WTC11 (cell line): ENCODE results near the gene WNT8B. TPM values are rescaled to one million over a fixed set of nuclear protein-coding genes. Genes with fewer than 3 reads are reported as not detected.

Experiments
- ATAC-seq: fragments of 200-7000 bp; cut with Tn5 transposase; 2 replicates; pipeline ENCODE4 v1.10.0; 2021; ENCODE audit warnings: mild to moderate bottlenecking, moderate library complexity
- CTCF ChIA-PET: fragments of 300-600 bp; sonication (Branson Sonifier 250); formaldehyde crosslinking; loops from one replicate; lab custom pipeline; 2021; ENCODE audit warnings: antibody characterized with exemption; lab: Charles Lee
- POLR2A ChIA-PET: fragments of 350-600 bp; sonication (Branson Sonifier 250); formaldehyde crosslinking; loops from one replicate; lab custom pipeline; 2021; ENCODE audit warnings: antibody characterized with exemption; lab: Charles Lee
- DNase-seq: peaks from one replicate; pipeline ENCODE4 v3.0.0; 2021; ENCODE audit warnings: low spot score
- H3K27ac Mint-ChIP-seq: 2 replicates; pipeline ENCODE4 v1.8.0; 2021; ENCODE audit warnings: mixed read lengths
- H3K27me3 Mint-ChIP-seq: 2 replicates; pipeline ENCODE4 v1.8.0; 2021; ENCODE audit warnings: low read depth, mild to moderate bottlenecking, moderate library complexity, mixed read lengths
- H3K36me3 Mint-ChIP-seq: 2 replicates; pipeline ENCODE4 v1.8.0; 2021; ENCODE audit warnings: mixed read lengths
- H3K4me1 Mint-ChIP-seq: 2 replicates; pipeline ENCODE4 v1.8.0; 2022; ENCODE audit warnings: mixed read lengths
- H3K4me3 Mint-ChIP-seq: 2 replicates; pipeline ENCODE4 v1.8.0; 2021; ENCODE audit warnings: mild to moderate bottlenecking, moderate library complexity, mixed read lengths
- H3K9me3 Mint-ChIP-seq: 2 replicates; pipeline ENCODE4 v1.8.0; 2021; ENCODE audit warnings: mixed read lengths
- ATF1 ChIP-seq: sonication (generic); formaldehyde crosslinking; IDR thresholded peaks from 2 replicates; pipeline ENCODE4 v1.8.1; 2023; ENCODE audit warnings: mild to moderate bottlenecking, moderate library complexity, missing genetic modification reagents
- CDX4 ChIP-seq: fragments of 250-450 bp; sonication (Bioruptor Pico); IDR thresholded peaks from 2 replicates; pipeline ENCODE4 v1.9.0; 2021; ENCODE audit warnings: moderate library complexity, mild to moderate bottlenecking, inconsistent platforms, borderline replicate concordance
- EMX1 ChIP-seq: fragments of 250-450 bp; sonication (Bioruptor Pico); IDR thresholded peaks from 2 replicates; pipeline ENCODE4 v1.8.0; 2021; ENCODE audit warnings: mild to moderate bottlenecking
- ETV6 ChIP-seq: sonication (generic); formaldehyde crosslinking; IDR thresholded peaks from 2 replicates; pipeline ENCODE4 v1.8.1; 2022; ENCODE audit warnings: mild to moderate bottlenecking, missing genetic modification reagents
- FOXP1 ChIP-seq: sonication (generic); formaldehyde crosslinking; IDR thresholded peaks from 2 replicates; pipeline ENCODE4 v1.8.0; 2022; ENCODE audit warnings: missing genetic modification reagents, mild to moderate bottlenecking, moderate library complexity, borderline replicate concordance
- IRF1 ChIP-seq: sonication (generic); formaldehyde crosslinking; IDR thresholded peaks from 2 replicates; pipeline ENCODE4 v1.8.0; 2023; ENCODE audit warnings: missing genetic modification reagents
- MXD4 ChIP-seq: fragments of 250-450 bp; sonication (Bioruptor Pico); IDR thresholded peaks from 2 replicates; pipeline ENCODE4 v1.8.0; 2021; ENCODE audit warnings: mild to moderate bottlenecking, moderate library complexity, borderline replicate concordance
- MYBL2 ChIP-seq: sonication (generic); formaldehyde crosslinking; IDR thresholded peaks from 2 replicates; pipeline ENCODE4 v1.8.1; 2023; ENCODE audit warnings: mild to moderate bottlenecking, moderate library complexity, missing genetic modification reagents
- NFE2L1 ChIP-seq: sonication (generic); formaldehyde crosslinking; IDR thresholded peaks from 2 replicates; pipeline ENCODE4 v1.8.1; 2023; ENCODE audit warnings: missing genetic modification reagents
- NR3C1 ChIP-seq: sonication (generic); formaldehyde crosslinking; conservative IDR thresholded peaks from 2 replicates; pipeline ENCODE4 v1.8.1; 2023; ENCODE audit warnings: low read depth, mild to moderate bottlenecking, missing genetic modification reagents
- SMAD4 ChIP-seq: sonication (generic); formaldehyde crosslinking; IDR thresholded peaks from 2 replicates; pipeline ENCODE4 v1.8.0; 2022; ENCODE audit warnings: mild to moderate bottlenecking, missing genetic modification reagents
- SOX15 ChIP-seq: fragments of 250-450 bp; sonication (Bioruptor Pico); IDR thresholded peaks from 2 replicates; pipeline ENCODE4 v1.9.0; 2021; ENCODE audit warnings: mild to moderate bottlenecking
- USF1 ChIP-seq: sonication (generic); formaldehyde crosslinking; IDR thresholded peaks from 2 replicates; pipeline ENCODE4 v1.8.0; 2022; ENCODE audit warnings: mild to moderate bottlenecking, missing genetic modification reagents
- ZBTB21 ChIP-seq: sonication (generic); formaldehyde crosslinking; IDR thresholded peaks from 2 replicates; pipeline ENCODE4 v1.8.1; 2023; ENCODE audit warnings: mild to moderate bottlenecking, missing genetic modification reagents, borderline replicate concordance
- ZNF263 ChIP-seq: sonication (generic); formaldehyde crosslinking; IDR thresholded peaks from 2 replicates; pipeline ENCODE4 v1.8.1; 2022; ENCODE audit warnings: low read depth, mild to moderate bottlenecking, moderate library complexity, missing genetic modification reagents
- ZNF671 ChIP-seq: fragments of 250-450 bp; sonication (Bioruptor Pico); IDR thresholded peaks from 2 replicates; pipeline ENCODE4 v1.8.0; 2021; ENCODE audit warnings: mild to moderate bottlenecking
- total RNA-seq: library from RNA; stranded (reverse); gene quantifications from 3 replicates; pipeline ENCODE4 v1.2.3, GENCODE V29; 2021
- TF ChIP-seq, protein P1 (sequence below): sonication (generic); formaldehyde crosslinking; IDR thresholded peaks from 2 replicates; pipeline ENCODE4 v1.8.1; 2023; ENCODE audit warnings: mild to moderate bottlenecking, missing genetic modification reagents, borderline replicate concordance
- TF ChIP-seq, protein P2 (sequence below): sonication (generic); formaldehyde crosslinking; conservative IDR thresholded peaks from 2 replicates; pipeline ENCODE4 v1.8.1; 2023; ENCODE audit warnings: mild to moderate bottlenecking, low read depth, missing genetic modification reagents, moderate library complexity
- TF ChIP-seq, protein P3 (sequence below): sonication (generic); formaldehyde crosslinking; IDR thresholded peaks from 2 replicates; pipeline ENCODE4 v1.8.0; 2022; ENCODE audit warnings: mild to moderate bottlenecking, missing genetic modification reagents
- TF ChIP-seq, protein P4 (sequence below): sonication (generic); formaldehyde crosslinking; IDR thresholded peaks from 2 replicates; pipeline ENCODE4 v1.8.1; 2023; ENCODE audit warnings: mild to moderate bottlenecking, missing genetic modification reagents, moderate library complexity
- TF ChIP-seq, protein P5 (sequence below): sonication (generic); formaldehyde crosslinking; IDR thresholded peaks from 2 replicates; pipeline ENCODE4 v1.8.0; 2022; ENCODE audit warnings: mild to moderate bottlenecking, missing genetic modification reagents

WNT8B gene
- total RNA-seq, 1 experiment from 2014 or later: 0.68 TPM

GRCh38 chr10:100470367-100470766 is 7.6 kb downstream of the WNT8B start (continued):
- TF ChIP-seq ATF1 (no peak), SOX15 (CRISPR knock-in tag) (no peak), ETV6 (CRISPR knock-in tag) (no peak)

- no peak overlapping the region for H3K27ac Mint-ChIP-seq
- TF ChIP-seq SMAD4: no peak
- TF ChIP-seq, protein P1, sequence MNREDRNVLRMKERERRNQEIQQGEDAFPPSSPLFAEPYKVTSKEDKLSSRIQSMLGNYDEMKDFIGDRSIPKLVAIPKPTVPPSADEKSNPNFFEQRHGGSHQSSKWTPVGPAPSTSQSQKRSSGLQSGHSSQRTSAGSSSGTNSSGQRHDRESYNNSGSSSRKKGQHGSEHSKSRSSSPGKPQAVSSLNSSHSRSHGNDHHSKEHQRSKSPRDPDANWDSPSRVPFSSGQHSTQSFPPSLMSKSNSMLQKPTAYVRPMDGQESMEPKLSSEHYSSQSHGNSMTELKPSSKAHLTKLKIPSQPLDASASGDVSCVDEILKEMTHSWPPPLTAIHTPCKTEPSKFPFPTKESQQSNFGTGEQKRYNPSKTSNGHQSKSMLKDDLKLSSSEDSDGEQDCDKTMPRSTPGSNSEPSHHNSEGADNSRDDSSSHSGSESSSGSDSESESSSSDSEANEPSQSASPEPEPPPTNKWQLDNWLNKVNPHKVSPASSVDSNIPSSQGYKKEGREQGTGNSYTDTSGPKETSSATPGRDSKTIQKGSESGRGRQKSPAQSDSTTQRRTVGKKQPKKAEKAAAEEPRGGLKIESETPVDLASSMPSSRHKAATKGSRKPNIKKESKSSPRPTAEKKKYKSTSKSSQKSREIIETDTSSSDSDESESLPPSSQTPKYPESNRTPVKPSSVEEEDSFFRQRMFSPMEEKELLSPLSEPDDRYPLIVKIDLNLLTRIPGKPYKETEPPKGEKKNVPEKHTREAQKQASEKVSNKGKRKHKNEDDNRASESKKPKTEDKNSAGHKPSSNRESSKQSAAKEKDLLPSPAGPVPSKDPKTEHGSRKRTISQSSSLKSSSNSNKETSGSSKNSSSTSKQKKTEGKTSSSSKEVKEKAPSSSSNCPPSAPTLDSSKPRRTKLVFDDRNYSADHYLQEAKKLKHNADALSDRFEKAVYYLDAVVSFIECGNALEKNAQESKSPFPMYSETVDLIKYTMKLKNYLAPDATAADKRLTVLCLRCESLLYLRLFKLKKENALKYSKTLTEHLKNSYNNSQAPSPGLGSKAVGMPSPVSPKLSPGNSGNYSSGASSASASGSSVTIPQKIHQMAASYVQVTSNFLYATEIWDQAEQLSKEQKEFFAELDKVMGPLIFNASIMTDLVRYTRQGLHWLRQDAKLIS (CRISPR knock-in tag): no peak
- TF ChIP-seq IRF1: no peak
- no peak for TF ChIP-seq ZNF671 (CRISPR knock-in tag)
- no peak for TF ChIP-seq NR3C1 (CRISPR knock-in tag)
- TF ChIP-seq, protein P2, sequence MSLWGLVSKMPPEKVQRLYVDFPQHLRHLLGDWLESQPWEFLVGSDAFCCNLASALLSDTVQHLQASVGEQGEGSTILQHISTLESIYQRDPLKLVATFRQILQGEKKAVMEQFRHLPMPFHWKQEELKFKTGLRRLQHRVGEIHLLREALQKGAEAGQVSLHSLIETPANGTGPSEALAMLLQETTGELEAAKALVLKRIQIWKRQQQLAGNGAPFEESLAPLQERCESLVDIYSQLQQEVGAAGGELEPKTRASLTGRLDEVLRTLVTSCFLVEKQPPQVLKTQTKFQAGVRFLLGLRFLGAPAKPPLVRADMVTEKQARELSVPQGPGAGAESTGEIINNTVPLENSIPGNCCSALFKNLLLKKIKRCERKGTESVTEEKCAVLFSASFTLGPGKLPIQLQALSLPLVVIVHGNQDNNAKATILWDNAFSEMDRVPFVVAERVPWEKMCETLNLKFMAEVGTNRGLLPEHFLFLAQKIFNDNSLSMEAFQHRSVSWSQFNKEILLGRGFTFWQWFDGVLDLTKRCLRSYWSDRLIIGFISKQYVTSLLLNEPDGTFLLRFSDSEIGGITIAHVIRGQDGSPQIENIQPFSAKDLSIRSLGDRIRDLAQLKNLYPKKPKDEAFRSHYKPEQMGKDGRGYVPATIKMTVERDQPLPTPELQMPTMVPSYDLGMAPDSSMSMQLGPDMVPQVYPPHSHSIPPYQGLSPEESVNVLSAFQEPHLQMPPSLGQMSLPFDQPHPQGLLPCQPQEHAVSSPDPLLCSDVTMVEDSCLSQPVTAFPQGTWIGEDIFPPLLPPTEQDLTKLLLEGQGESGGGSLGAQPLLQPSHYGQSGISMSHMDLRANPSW (CRISPR knock-in tag): no peak
- no peak for TF ChIP-seq MXD4
- TF ChIP-seq, protein P3, sequence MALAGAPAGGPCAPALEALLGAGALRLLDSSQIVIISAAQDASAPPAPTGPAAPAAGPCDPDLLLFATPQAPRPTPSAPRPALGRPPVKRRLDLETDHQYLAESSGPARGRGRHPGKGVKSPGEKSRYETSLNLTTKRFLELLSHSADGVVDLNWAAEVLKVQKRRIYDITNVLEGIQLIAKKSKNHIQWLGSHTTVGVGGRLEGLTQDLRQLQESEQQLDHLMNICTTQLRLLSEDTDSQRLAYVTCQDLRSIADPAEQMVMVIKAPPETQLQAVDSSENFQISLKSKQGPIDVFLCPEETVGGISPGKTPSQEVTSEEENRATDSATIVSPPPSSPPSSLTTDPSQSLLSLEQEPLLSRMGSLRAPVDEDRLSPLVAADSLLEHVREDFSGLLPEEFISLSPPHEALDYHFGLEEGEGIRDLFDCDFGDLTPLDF (CRISPR knock-in tag): no peak
- TF ChIP-seq EMX1 (CRISPR knock-in tag): no peak
- no peak for TF ChIP-seq FOXP1 (CRISPR knock-in tag)
- TF ChIP-seq, protein P4, sequence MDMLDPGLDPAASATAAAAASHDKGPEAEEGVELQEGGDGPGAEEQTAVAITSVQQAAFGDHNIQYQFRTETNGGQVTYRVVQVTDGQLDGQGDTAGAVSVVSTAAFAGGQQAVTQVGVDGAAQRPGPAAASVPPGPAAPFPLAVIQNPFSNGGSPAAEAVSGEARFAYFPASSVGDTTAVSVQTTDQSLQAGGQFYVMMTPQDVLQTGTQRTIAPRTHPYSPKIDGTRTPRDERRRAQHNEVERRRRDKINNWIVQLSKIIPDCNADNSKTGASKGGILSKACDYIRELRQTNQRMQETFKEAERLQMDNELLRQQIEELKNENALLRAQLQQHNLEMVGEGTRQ (CRISPR knock-in tag): no peak
- TF ChIP-seq ZBTB21 (CRISPR knock-in tag): no peak
- TF ChIP-seq CDX4 (CRISPR knock-in tag): no peak
- no peak for TF ChIP-seq MYBL2
- TF ChIP-seq USF1 (CRISPR knock-in tag): no peak
- TF ChIP-seq NFE2L1: no peak
- TF ChIP-seq, protein P5, sequence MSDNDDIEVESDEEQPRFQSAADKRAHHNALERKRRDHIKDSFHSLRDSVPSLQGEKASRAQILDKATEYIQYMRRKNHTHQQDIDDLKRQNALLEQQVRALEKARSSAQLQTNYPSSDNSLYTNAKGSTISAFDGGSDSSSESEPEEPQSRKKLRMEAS (CRISPR knock-in tag): no peak
- TF ChIP-seq ZNF263: no peak
- CTCF ChIA-PET: no interaction called here
- no peak overlapping the region for H3K4me3 Mint-ChIP-seq
- DNase-seq: no peak
- no peaks in the 10 kb centered on the region for H3K9me3 Mint-ChIP-seq
- peaks cover 5% of the 10 kb centered on the region for H3K4me1 Mint-ChIP-seq
- ATAC-seq: no peak
- POLR2A ChIA-PET: no interaction called here
- peaks cover 90% of the 10 kb centered on the region for H3K27me3 Mint-ChIP-seq
- H3K36me3 Mint-ChIP-seq: no peaks in the 10 kb centered on the region
Observed at GRCh38 chr10:100477970-100478369, 15.2 kb downstream of the WNT8B start.
